Neuronal stem cell (in vitro differentiated cells): Measurements from ENCODE around the gene DDHD1.

Experiments used
- DNase-seq: peaks from one replicate; pipeline ENCODE4 v3.0.0-alpha.2; 2013; ENCODE audit warnings: low spot score
- H2AFZ ChIP-seq: one replicate; pipeline ENCODE4 v1.6.1; 2013; ENCODE audit warnings: mild to moderate bottlenecking, low read length, inconsistent platforms
- H2AK5ac ChIP-seq: 2 replicates; pipeline ENCODE4 v1.6.1; 2013; ENCODE audit warnings: low read depth, mild to moderate bottlenecking, inconsistent platforms, low read length, moderate library complexity, mixed read lengths
- H2BK120ac ChIP-seq: 2 replicates; pipeline ENCODE4 v1.6.1; 2013; ENCODE audit warnings: low read depth, mild to moderate bottlenecking, inconsistent platforms, low read length, moderate library complexity, mixed read lengths
- H2BK12ac ChIP-seq: one replicate; pipeline ENCODE4 v1.6.1; 2013; ENCODE audit warnings: low read length, inconsistent platforms
- H2BK15ac ChIP-seq: 2 replicates; pipeline ENCODE4 v1.6.1; 2013; ENCODE audit warnings: mild to moderate bottlenecking, low read length, inconsistent platforms, mixed read lengths
- H2BK5ac ChIP-seq: one replicate; pipeline ENCODE4 v1.6.1; 2013; ENCODE audit warnings: inconsistent platforms, mild to moderate bottlenecking, low read length, moderate library complexity
- H3K14ac ChIP-seq: one replicate; pipeline ENCODE4 v1.6.1; 2013; ENCODE audit warnings: low read length, inconsistent platforms
- H3K18ac ChIP-seq: 2 replicates; pipeline ENCODE4 v1.6.1; 2013; ENCODE audit warnings: low read length, inconsistent platforms
- H3K23ac ChIP-seq: 2 replicates; pipeline ENCODE4 v1.6.1; 2013; ENCODE audit warnings: low read depth, mild to moderate bottlenecking, mixed read lengths, low read length, inconsistent platforms; ENCODE audit not compliant: poor library complexity
- H3K27ac ChIP-seq: replicated peaks from 3 replicates; pipeline ENCODE4 v1.5.1; 2013; ENCODE audit warnings: low read length, inconsistent platforms
- H3K27me3 ChIP-seq, 3 experiments: 2 replicates each; pipeline ENCODE4 v1.6.1; 2013; ENCODE audit warnings: low read length in 3 of 3, mild to moderate bottlenecking in 2 of 3, inconsistent platforms in 1 of 3, low read depth in 1 of 3, mixed read lengths in 1 of 3, moderate library complexity in 1 of 3; ENCODE audit not compliant: control insufficient read depth in 3 of 3, insufficient read depth in 3 of 3
- H3K36me3 ChIP-seq, 2 donors: replicated peaks in 1 of 2; 2 replicates each; pipeline ENCODE4 v1.6.1; 2013; ENCODE audit warnings: low read length in 2 of 2; ENCODE audit not compliant: control insufficient read depth in 2 of 2, insufficient read depth in 2 of 2
- H3K4ac ChIP-seq: 2 replicates; pipeline ENCODE4 v1.6.1; 2013; ENCODE audit warnings: inconsistent platforms, mild to moderate bottlenecking, low read length, moderate library complexity
- H3K4me1 ChIP-seq, 2 donors: 1 replicate in 1 of 2; 2 replicates in 1 of 2; pipeline ENCODE4 v1.6.1; 2013; ENCODE audit warnings: low read length in 2 of 2, low read depth in 1 of 2; ENCODE audit not compliant: control insufficient read depth in 2 of 2, insufficient read depth in 1 of 2
- H3K4me2 ChIP-seq: one replicate; pipeline ENCODE4 v1.6.1; 2013; ENCODE audit warnings: mild to moderate bottlenecking, low read length, inconsistent platforms; ENCODE audit not compliant: insufficient read depth, poor library complexity, severe bottlenecking
- H3K4me3 ChIP-seq, 2 donors: 2 replicates each; pipeline ENCODE4 v1.5.1; 2013; ENCODE audit warnings: low read length in 2 of 2, mild to moderate bottlenecking in 2 of 2, inconsistent platforms in 1 of 2, moderate library complexity in 1 of 2
- H3K79me1 ChIP-seq: one replicate; pipeline ENCODE4 v1.6.1; 2013; ENCODE audit warnings: low read depth, mild to moderate bottlenecking, inconsistent platforms, low read length, moderate library complexity
- H3K9ac ChIP-seq: one replicate; pipeline ENCODE4 v1.6.1; 2013; ENCODE audit warnings: mild to moderate bottlenecking, low read depth, low read length, inconsistent platforms; ENCODE audit not compliant: poor library complexity
- H3K9me3 ChIP-seq, 2 donors: replicated peaks in 1 of 2; 2 replicates each; pipeline versions ENCODE3 to v1.6.1; 2013; ENCODE audit warnings: low read length in 2 of 2, mild to moderate bottlenecking in 2 of 2, inconsistent platforms in 1 of 2, low read depth in 1 of 2, mixed read lengths in 1 of 2, moderate library complexity in 1 of 2; ENCODE audit not compliant: control insufficient read depth in 2 of 2, insufficient read depth in 1 of 2
- H4K8ac ChIP-seq: one replicate; pipeline ENCODE4 v1.6.1; 2013; ENCODE audit warnings: low read depth, mild to moderate bottlenecking, inconsistent platforms, low read length, moderate library complexity
- H4K91ac ChIP-seq: one replicate; pipeline ENCODE4 v1.6.1; 2013; ENCODE audit warnings: low read length, low read depth, mild to moderate bottlenecking, inconsistent platforms; ENCODE audit not compliant: poor library complexity
- WGBS, 2 donors: extraction: QIAGEN DNeasy Blood & Tissue Kit; methylation state at CpG; one replicate each; pipeline ENCODE4 v1.1.7; 2013; ENCODE audit warnings: missing lambda C conversion rate in 2 of 2, mixed read lengths in 1 of 2; ENCODE audit not compliant: insufficient read length in 2 of 2, insufficient replicate concordance in 1 of 2; ENCODE audit errors: extremely low coverage in 2 of 2; 5-methylcytosine and 5-hydroxymethylcytosine counted together

The DDHD1 gene

DNA sequence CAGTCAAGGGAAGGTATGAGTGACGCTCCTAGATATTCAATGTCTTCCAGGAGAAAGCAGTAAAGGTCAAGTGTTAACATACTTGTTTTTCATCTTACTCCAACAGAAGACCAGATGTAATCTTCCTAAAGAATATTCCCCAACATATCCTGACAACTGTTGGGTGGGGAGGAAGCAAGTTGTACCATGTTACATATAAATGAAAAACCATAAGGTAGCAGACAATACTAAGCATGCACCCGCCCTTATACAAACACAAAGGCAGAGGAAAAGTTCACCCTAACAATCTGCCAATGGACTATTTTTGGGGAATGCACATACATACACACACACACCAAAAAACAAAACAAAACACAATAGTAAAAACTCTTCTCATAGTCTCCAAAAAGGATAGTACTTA lies 112.1 kb downstream of the DDHD1 start:
- Histone ChIP-seq H2BK120ac (no peak overlapping the region), H2AFZ (no peak overlapping the region), H3K4me1 (no peaks in the 10 kb centered on the region), H3K4me3 (no peak overlapping the region), H3K23ac (no peak overlapping the region), H2AK5ac (no peak overlapping the region), H3K27ac (no peak overlapping the region), H2BK15ac (no peak overlapping the region), H4K91ac (no peak overlapping the region), H3K4ac (no peak overlapping the region), H4K8ac (no peak overlapping the region), H3K4me2 (no peak overlapping the region), H3K9ac (no peak overlapping the region), H3K79me1 (no peaks in the 10 kb centered on the region), H3K27me3 (no peaks in the 10 kb centered on the region), H3K9me3 (peaks cover 0 to 8% of the 10 kb centered on the region in 2 donors), H2BK12ac (no peak overlapping the region), H3K14ac (no peak overlapping the region), H2BK5ac (no peak overlapping the region), H3K18ac (no peak overlapping the region), H3K36me3 (peaks cover 6 to 67% of the 10 kb centered on the region in 2 donors)
- DNase-seq: no peak
- WGBS, 2 donors: no CpG with 5 or more reads among the region's 2 CpGs

DNA sequence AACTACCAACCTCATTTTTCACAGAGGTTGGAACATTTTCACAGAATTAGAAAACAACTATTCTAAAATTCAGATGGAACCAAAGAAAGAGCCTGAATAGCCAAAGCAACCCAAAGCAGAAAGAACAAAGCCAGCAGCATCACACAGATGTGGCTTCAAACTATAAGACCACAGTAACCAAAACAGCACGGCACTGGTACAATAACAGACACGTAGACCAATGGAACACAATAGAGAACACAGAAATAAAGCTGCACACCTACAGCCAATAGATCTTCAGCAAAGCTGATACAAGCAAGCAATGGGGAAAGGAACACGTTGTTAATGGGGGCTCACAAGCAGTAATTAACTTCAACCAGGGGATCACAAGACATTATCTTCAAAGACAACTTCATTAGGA lies 114.5 kb downstream of the DDHD1 start:
- Histone ChIP-seq H3K23ac (no peak overlapping the region), H3K27ac (no peak overlapping the region), H3K18ac (no peak overlapping the region), H3K36me3 (peaks cover 6 to 60% of the 10 kb centered on the region in 2 donors), H3K14ac (no peak overlapping the region), H2AFZ (no peak overlapping the region), H2BK5ac (no peak overlapping the region), H4K91ac (no peak overlapping the region), H3K9ac (no peak overlapping the region), H3K4me3 (no peak overlapping the region), H2AK5ac (no peak overlapping the region), H3K27me3 (no peaks in the 10 kb centered on the region), H3K4me1 (no peaks in the 10 kb centered on the region), H2BK15ac (no peak overlapping the region), H4K8ac (no peak overlapping the region), H3K4ac (no peak overlapping the region), H2BK120ac (no peak overlapping the region), H3K79me1 (no peaks in the 10 kb centered on the region), H3K4me2 (no peak overlapping the region), H3K9me3 (peaks cover 0 to 8% of the 10 kb centered on the region in 2 donors), H2BK12ac (no peak overlapping the region)
- no CpG with 5 or more reads among the region's 3 CpGs for WGBS, 2 donors
- DNase-seq: no peak

DNA sequence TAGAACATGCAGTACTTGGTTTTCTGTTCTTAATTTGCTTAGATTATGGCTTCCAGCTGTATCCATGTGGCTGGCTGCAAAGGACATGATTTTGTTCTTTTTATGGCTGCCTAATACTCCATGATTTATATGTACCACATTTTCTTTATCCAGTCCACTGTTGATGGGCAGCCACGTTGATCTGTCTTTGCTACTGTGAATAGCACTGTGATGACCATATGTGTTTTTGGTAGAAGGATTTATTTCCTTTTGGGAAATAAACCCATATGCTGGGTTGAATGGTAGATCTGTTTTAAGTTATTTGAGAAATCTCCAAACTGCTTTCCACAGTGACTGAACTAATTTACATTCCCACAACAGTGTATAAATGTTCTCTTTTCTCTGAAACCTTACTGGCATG lies 116.1 kb downstream of the DDHD1 start:
- no peak overlapping the region for H3K18ac ChIP-seq
- no peak overlapping the region for H3K4me3 ChIP-seq

DNA sequence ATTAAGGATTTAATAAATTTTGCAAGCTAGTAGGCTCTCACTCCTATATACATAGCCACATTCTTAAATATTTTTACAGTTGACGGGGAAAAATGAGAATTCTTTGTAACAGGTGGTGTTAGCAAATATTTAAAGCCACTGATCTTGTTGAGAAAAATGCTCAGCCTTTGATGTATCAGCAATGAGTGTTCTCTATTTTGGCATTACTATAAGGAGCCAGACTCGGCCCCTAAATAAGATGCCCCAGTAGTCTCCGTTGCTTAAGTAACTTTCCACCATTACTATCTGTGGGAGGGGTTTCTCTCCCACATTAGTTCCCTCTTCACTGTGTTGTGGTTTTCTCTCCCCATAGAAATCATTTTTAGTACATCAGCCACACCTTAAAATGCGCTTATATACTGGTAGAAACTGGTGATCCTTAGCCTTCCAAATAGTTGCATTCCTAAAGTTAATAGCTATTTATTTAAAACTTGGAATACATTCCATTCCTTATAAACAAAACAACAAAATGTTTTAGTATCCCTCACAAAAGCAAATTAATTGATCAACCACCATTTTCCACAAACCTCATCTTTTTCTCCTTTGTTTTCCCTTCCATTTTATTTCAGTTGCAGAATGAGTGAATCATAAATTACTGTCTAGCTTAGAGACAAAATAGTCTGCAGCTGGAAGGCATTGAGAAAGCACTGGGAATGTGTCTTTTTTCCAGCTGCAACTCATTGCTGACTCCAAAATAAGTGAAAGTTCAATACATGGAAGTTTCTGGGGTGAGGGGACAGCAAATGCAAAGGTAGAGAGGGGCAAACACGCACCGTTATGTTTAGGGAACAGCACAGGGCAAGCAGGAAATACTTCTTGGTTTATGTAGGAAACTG lies 117.5 kb downstream of the DDHD1 start:
- Histone ChIP-seq H3K9me3 (peaks cover 0 to 8% of the 10 kb centered on the region in 2 donors), H2BK15ac (no peak overlapping the region), H2BK5ac (no peak overlapping the region), H2BK120ac (no peak overlapping the region), H4K91ac (no peak overlapping the region), H3K4me2 (no peak overlapping the region), H2BK12ac (no peak overlapping the region), H3K4ac (no peak overlapping the region), H3K9ac (no peak overlapping the region), H2AK5ac (no peak overlapping the region), H3K14ac (no peak overlapping the region), H3K79me1 (no peaks in the 10 kb centered on the region), H3K4me1 (no peaks in the 10 kb centered on the region), H3K27ac (no peak overlapping the region), H3K27me3 (no peaks in the 10 kb centered on the region), H3K18ac (no peak overlapping the region), H2AFZ (no peak overlapping the region), H4K8ac (no peak overlapping the region), H3K23ac (no peak overlapping the region), H3K36me3 (peaks cover 3 to 37% of the 10 kb centered on the region in 2 donors), H3K4me3 (no peak overlapping the region)
- no CpG with 5 or more reads among the region's 6 CpGs for WGBS, 2 donors
- DNase-seq: no peak

More for the DNA sequence above, 116.1 kb downstream of the DDHD1 start:
- H3K9ac ChIP-seq: no peak overlapping the region
- no peak overlapping the region for H2BK15ac ChIP-seq
- no CpG with 5 or more reads among the region's 1 CpG for WGBS, 2 donors
- H3K36me3 ChIP-seq: peaks cover 3 to 44% of the 10 kb centered on the region in 2 donors
- H2BK5ac ChIP-seq: no peak overlapping the region
- no peak overlapping the region for H4K8ac ChIP-seq
- H3K4ac ChIP-seq: no peak overlapping the region
- no peaks in the 10 kb centered on the region for H3K79me1 ChIP-seq
- H3K14ac ChIP-seq: no peak overlapping the region
- no peak overlapping the region for H3K27ac ChIP-seq
- no peak overlapping the region for H2BK12ac ChIP-seq
- peaks cover 0 to 8% of the 10 kb centered on the region in 2 donors for H3K9me3 ChIP-seq
- no peak overlapping the region for H4K91ac ChIP-seq
- H3K27me3 ChIP-seq: no peaks in the 10 kb centered on the region
- H2BK120ac ChIP-seq: no peak overlapping the region
- no peak overlapping the region for H2AFZ ChIP-seq
- no peak overlapping the region for H3K23ac ChIP-seq
- no peak overlapping the region for H2AK5ac ChIP-seq
- H3K4me1 ChIP-seq: no peaks in the 10 kb centered on the region
- no peak overlapping the region for H3K4me2 ChIP-seq
- no peak for DNase-seq
